ENCODE measurements around the gene IQSEC3.

Gene IQSEC3

GRCh38 chr12:54750-55535 lies 11.6 kb upstream of the IQSEC3 start (continued):
- no peak for TF ChIP-seq BCL6B (tag by site-specific recombination; IDR thresholded peaks at IDR 0.05)

DNA sequence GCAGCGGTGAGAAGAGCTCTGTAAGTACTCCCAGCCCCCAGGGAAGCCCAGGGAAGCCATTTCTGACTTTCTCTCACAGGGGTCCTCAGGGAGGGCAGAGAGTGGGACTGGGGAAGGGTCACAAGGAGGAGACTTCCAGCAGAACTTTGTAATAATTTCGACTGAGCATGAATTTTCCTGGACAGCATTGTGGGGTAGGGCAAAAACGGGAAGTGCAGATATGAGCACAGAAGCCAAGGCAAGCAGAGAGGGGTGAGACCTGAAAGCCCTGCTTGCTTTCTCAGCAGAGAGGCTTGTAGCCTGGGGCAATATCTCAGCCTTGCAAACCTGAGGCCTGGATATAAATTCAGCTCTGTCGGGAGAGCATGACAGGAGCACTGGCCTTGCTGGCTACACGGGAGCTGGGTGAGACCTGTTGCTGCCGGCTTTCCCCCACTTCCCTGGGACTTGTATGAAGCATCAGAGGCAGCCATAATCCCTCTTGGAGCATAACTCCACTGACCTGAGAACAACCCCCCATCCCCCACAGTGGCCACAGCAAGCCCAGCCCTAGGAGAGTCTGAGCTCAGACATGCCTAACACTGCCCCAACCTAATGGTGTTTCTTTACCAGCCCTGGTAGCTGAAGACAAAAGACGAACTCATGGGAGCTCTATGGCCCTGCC lies 9.8 kb upstream of the IQSEC3 start:
- TF ChIP-seq SCRT2 (tag by site-specific recombination; IDR thresholded peaks at IDR 0.05), result peak; percentile 56; the same call in 1 of the 2 replicates
- no peak for TF ChIP-seq ZNF426 (tag by site-specific recombination; IDR thresholded peaks at IDR 0.05)
- Histone ChIP-seq H3K27ac (ENCODE audit: extremely low read depth, low read depth, low read length) (no peak overlapping the region), H3K4me3 (ENCODE audit: low read depth, low read length) (no peak overlapping the region), H3K4me1 (ENCODE audit: control insufficient read depth, insufficient read depth, low read length) (no peaks in the 10 kb centered on the region), H3K36me3 (ENCODE audit: control insufficient read depth in 2 of 2, insufficient read depth in 1 of 2, low read length in 2 of 2) (no peaks in the 10 kb centered on the region), H3K9me3 (ENCODE audit: control insufficient read depth, insufficient read depth, low read depth, low read length) (no peaks in the 10 kb centered on the region)
- POLR2A ChIA-PET, result no interaction called here
- CTCF ChIA-PET, result no interaction called here

GRCh38 chr12:57539-57938 lies 9.0 kb upstream of the IQSEC3 start:
- no peak overlapping the region for H3K4me3 ChIP-seq (ENCODE audit: low read depth, low read length)
- no peaks in the 10 kb centered on the region for H3K4me1 ChIP-seq (ENCODE audit: control insufficient read depth, insufficient read depth, low read length)
- ChIA-PET CTCF (no interaction called here), POLR2A (no interaction called here)
- H3K27ac ChIP-seq (ENCODE audit: extremely low read depth, low read depth, low read length), result no peak overlapping the region
- no peaks in the 10 kb centered on the region for H3K9me3 ChIP-seq (ENCODE audit: control insufficient read depth, insufficient read depth, low read depth, low read length)
- no peak for TF ChIP-seq ZNF362 (tag by site-specific recombination; IDR thresholded peaks at IDR 0.05)
- TF ChIP-seq ZIC2 (tag by site-specific recombination; IDR thresholded peaks at IDR 0.05), result peak; percentile 52; the same call in 1 of the 2 replicates
- H3K36me3 ChIP-seq (ENCODE audit: control insufficient read depth in 2 of 2, insufficient read depth in 1 of 2, low read length in 2 of 2), result no peaks in the 10 kb centered on the region

DNA sequence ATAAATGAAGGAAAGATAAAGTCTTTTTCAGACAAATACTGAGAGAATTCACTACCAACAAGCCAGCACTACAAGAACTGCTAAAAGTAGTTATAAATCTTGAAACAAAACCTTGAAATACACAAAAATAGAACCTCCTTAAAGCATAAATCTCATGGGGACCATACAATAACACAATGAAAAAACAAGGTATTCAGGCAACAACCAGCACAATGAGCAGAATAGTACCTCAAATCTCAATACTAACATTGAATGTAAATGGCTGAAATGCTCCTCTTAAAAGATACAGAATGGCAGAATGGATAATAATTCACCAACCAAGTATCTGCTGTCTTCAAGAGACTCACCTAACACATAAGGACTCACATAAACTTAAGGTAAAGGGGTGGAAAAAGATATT lies 7.7 kb upstream of the IQSEC3 start:
- Histone ChIP-seq H3K4me1 (ENCODE audit: control insufficient read depth, insufficient read depth, low read length) (no peaks in the 10 kb centered on the region), H3K9me3 (ENCODE audit: control insufficient read depth, insufficient read depth, low read depth, low read length) (no peaks in the 10 kb centered on the region), H3K36me3 (ENCODE audit: control insufficient read depth in 2 of 2, insufficient read depth in 1 of 2, low read length in 2 of 2) (no peaks in the 10 kb centered on the region), H3K27ac (ENCODE audit: extremely low read depth, low read depth, low read length) (no peak overlapping the region), H3K4me3 (ENCODE audit: low read depth, low read length) (no peak overlapping the region)
- POLR2A ChIA-PET, result no interaction called here
- CTCF ChIA-PET, result no interaction called here
- TF ChIP-seq ZNF274 (IDR thresholded peaks at IDR 0.05; ENCODE audit: low read length) (no peak), ZNF274 (tag by site-specific recombination; IDR thresholded peaks at IDR 0.05; ENCODE audit: borderline replicate concordance) (no peak), PATZ1 (tag by site-specific recombination; IDR thresholded peaks at IDR 0.05) (no peak), ZNF473 (tag by site-specific recombination; IDR thresholded peaks at IDR 0.05) (no peak), ZNF140 (tag by site-specific recombination; IDR thresholded peaks at IDR 0.05) (peak; percentile 49; the same call in 1 of the 2 replicates), MZF1 (tag by site-specific recombination; IDR thresholded peaks at IDR 0.05; ENCODE audit: borderline replicate concordance) (no peak), ZNF169 (tag by site-specific recombination; IDR thresholded peaks at IDR 0.05) (no peak), ZNF777 (tag by site-specific recombination; IDR thresholded peaks at IDR 0.05; ENCODE audit: borderline replicate concordance) (no peak), ZNF561 (tag by site-specific recombination; IDR thresholded peaks at IDR 0.05; ENCODE audit: borderline replicate concordance) (no peak), KLF9 (tag by site-specific recombination; IDR thresholded peaks at IDR 0.05; ENCODE audit: low read depth) (no peak), ZNF366 (tag by site-specific recombination; conservative IDR thresholded peaks at IDR 0.05) (no peak), ZNF677 (tag by site-specific recombination; IDR thresholded peaks at IDR 0.05) (no peak), ZNF48 (tag by site-specific recombination; IDR thresholded peaks at IDR 0.05) (no peak), ZNF629 (tag by site-specific recombination; IDR thresholded peaks at IDR 0.05) (no peak)
- TF ChIP-seq, protein P1, sequence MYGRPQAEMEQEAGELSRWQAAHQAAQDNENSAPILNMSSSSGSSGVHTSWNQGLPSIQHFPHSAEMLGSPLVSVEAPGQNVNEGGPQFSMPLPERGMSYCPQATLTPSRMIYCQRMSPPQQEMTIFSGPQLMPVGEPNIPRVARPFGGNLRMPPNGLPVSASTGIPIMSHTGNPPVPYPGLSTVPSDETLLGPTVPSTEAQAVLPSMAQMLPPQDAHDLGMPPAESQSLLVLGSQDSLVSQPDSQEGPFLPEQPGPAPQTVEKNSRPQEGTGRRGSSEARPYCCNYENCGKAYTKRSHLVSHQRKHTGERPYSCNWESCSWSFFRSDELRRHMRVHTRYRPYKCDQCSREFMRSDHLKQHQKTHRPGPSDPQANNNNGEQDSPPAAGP (tag by site-specific recombination; IDR thresholded peaks at IDR 0.05), result no peak
- TF ChIP-seq, protein P2, sequence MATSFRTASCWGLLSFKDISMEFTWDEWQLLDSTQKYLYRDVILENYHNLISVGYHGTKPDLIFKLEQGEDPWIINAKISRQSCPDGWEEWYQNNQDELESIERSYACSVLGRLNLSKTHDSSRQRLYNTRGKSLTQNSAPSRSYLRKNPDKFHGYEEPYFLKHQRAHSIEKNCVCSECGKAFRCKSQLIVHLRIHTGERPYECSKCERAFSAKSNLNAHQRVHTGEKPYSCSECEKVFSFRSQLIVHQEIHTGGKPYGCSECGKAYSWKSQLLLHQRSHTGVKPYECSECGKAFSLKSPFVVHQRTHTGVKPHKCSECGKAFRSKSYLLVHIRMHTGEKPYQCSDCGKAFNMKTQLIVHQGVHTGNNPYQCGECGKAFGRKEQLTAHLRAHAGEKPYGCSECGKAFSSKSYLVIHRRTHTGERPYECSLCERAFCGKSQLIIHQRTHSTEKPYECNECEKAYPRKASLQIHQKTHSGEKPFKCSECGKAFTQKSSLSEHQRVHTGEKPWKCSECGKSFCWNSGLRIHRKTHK (tag by site-specific recombination; IDR thresholded peaks at IDR 0.05), result peak; percentile 97
